Smooth muscle cell of the coronary artery (primary cell): ENCODE measurements around the gene IL15RA. TPM values are rescaled to one million over a fixed set of nuclear protein-coding genes. Genes with fewer than 3 reads are reported as not detected.

Source experiments
- total RNA-seq: library from RNA; depleted of rRNA; stranded (reverse); fragments of >200 nt; gene quantifications from 2 replicates; pipeline ENCODE4 v1.2.3, GENCODE V29; 2014; ENCODE audit warnings: low replicate concordance

IL15RA gene
- 5.5 and 8.0 TPM in 2 replicates for total RNA-seq

GRCh38 chr10:5977471-5978229 is at the start of gene IL15RA:
IL15RA (minus strand) TSS chr10:5977543; CDS start chr10:5977492, 51 bp downstream.

Other genes starting within 250 kb of the IL15RA start
- 423 and 430 TPM in 2 replicates for gene GDI2, start 164.1 kb downstream of the IL15RA start, total RNA-seq
- gene ANKRD16, start 87.7 kb downstream of the IL15RA start, total RNA-seq: 5.1 and 10.1 TPM in 2 replicates
- gene FBH1, start 87.3 kb downstream of the IL15RA start, total RNA-seq: 117 and 181 TPM in 2 replicates
- gene IL2RA, start 84.8 kb upstream of the IL15RA start, total RNA-seq: not detected in 2 replicates
- 34.9 and 38.7 TPM in 2 replicates for gene RBM17, start 111.5 kb upstream of the IL15RA start, total RNA-seq
- gene PFKFB3, start 225.4 kb upstream of the IL15RA start, total RNA-seq: 21.1 and 31.0 TPM in 2 replicates